ENCODE measurements around the gene SERAC1. TPM values are rescaled to one million over a fixed set of nuclear protein-coding genes. Genes with fewer than 3 reads are reported as not detected.

Gene SERAC1
- polyA plus RNA-seq, 3 donors = 4.3 to 5.1 (median 4.4) TPM

DNA sequence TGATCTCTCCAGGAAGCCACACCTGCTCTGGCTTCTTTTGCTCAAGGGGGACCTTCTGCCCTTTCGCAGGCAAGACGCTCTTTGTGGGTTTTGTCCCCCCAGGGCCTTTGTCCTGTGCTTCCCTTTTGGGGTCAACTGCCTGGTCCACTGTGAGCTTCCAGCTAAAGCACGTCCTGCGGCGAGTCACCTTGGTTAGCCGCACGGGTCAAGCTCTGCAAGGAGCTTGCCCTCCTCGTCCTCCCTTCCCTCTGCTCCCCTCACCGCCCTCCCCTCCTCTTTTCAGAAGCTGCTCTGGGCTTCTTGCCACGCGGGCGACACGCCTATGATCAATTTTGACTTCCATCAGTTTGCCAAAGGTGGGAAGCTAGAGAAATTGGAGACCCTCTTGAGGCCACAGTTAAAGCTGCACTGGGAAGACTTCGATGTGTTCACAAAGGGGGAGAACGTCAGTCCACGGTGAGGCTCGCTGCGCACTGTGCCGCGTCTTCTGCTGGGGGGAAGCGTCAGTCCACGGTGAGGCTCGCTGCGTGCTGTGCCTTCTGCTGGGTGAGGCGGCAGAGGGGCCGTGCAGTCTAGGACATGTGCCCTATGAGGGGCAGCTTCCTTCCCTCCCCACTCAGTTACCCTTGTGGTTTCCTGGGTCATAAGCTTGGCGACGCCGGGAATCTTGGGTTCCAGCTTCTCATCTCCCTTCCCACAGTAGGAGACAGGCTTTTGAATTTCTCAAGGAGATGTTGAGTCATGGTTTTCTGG is 106.2 kb downstream of the SERAC1 start:
- intact Hi-C loops (cut with micrococcal nuclease) = no loop called here
- no peaks in the 10 kb centered on the region for H3K27me3 ChIP-seq (ENCODE audit: control insufficient read depth in 2 of 2, insufficient read depth in 2 of 2, low read length in 2 of 2)
- H3K4me2 ChIP-seq (replicated peaks; ENCODE audit: extremely low read depth, low read length, poor library complexity, severe bottlenecking) = no peak overlapping the region
- no peak overlapping the region for H2AFZ ChIP-seq (ENCODE audit: insufficient read depth, low read depth, low read length, poor library complexity, severe bottlenecking)
- no peaks in the 10 kb centered on the region for H4K20me1 ChIP-seq (ENCODE audit: insufficient read depth, low read length)
- no peak overlapping the region for H3K27ac ChIP-seq (ENCODE audit: low read depth in 1 of 2, low read length in 2 of 2)
- no peak for TF ChIP-seq CTCF (IDR thresholded peaks at IDR 0.05)
- peaks cover 0 to 2% of the 10 kb centered on the region in 2 donors for H3K9me3 ChIP-seq (replicated peaks in 1 of 2; ENCODE audit: control insufficient read depth in 1 of 2, insufficient read depth in 1 of 2, low read length in 2 of 2)
- no peak for DNase-seq
- Mint-ChIP-seq H3K27me3 (ENCODE audit: low read depth in 3 of 3) (peaks cover 0 to 2% (median 0%) of the 10 kb centered on the region in 3 donors), H3K27ac (peak overlapping the region in 2 of 7 donors; percentile 45 to 66), H3K4me1 (peaks cover 28% of the 10 kb centered on the region), H3K9me3 (peaks cover 0 to 9% (median 4%) of the 10 kb centered on the region in 7 donors), H3K4me3 (no peak overlapping the region), H3K36me3 (peaks cover 0 to 9% of the 10 kb centered on the region in 2 donors)
- no peaks in the 10 kb centered on the region for H3K79me2 ChIP-seq (ENCODE audit: insufficient read depth, low read length)
- no peaks in the 10 kb centered on the region for H3K36me3 ChIP-seq (replicated peaks in 1 of 2; ENCODE audit: control insufficient read depth in 1 of 2, insufficient read depth in 2 of 2, low read length in 2 of 2)
- no peak overlapping the region for H3K9ac ChIP-seq (ENCODE audit: insufficient read depth, low read length, poor library complexity, severe bottlenecking)
- H3K4me1 ChIP-seq (ENCODE audit: control insufficient read depth in 1 of 2, insufficient read depth in 2 of 2, low read length in 2 of 2) = peaks cover 38 to 40% of the 10 kb centered on the region in 2 donors
- no peak overlapping the region for H3K4me3 ChIP-seq (replicated peaks in 1 of 3; ENCODE audit: low read depth in 2 of 3, low read length in 3 of 3)
- WGBS (ENCODE audit: insufficient coverage) = 87% methylated on average over 24 of the region's 29 CpGs

DNA sequence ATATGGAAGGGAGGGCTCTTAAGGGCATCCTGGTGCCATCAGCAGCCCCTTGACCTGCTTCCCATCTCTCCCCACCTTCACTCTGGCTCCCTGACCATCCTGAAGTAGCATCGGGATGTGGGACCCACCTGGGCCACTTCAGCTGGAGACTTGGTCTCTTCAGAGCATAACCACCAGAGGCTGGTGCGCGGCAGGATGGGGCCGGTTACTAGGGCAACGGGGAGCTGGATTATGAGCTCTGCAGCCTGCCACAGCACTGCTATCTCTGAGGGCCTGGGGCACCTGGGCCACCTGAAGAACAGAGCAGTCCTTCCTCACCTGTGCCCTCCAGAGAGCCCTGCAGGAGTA is 106.7 kb downstream of the SERAC1 start:
- no peak for DNase-seq
- Mint-ChIP-seq H3K36me3 (peaks cover 0 to 4% of the 10 kb centered on the region in 2 donors), H3K27ac (peak overlapping the region in 2 of 7 donors; percentile 50 to 52), H3K9me3 (peaks cover 0 to 9% (median 4%) of the 10 kb centered on the region in 7 donors), H3K4me3 (no peak overlapping the region), H3K27me3 (ENCODE audit: low read depth in 3 of 3) (peaks cover 0 to 2% (median 0%) of the 10 kb centered on the region in 3 donors), H3K4me1 (peaks cover 31% of the 10 kb centered on the region)
- Histone ChIP-seq H3K4me3 (replicated peaks in 1 of 3; ENCODE audit: low read depth in 2 of 3, low read length in 3 of 3) (no peak overlapping the region), H4K20me1 (ENCODE audit: insufficient read depth, low read length) (no peaks in the 10 kb centered on the region), H3K4me2 (replicated peaks; ENCODE audit: extremely low read depth, low read length, poor library complexity, severe bottlenecking) (no peak overlapping the region), H3K27me3 (ENCODE audit: control insufficient read depth in 2 of 2, insufficient read depth in 2 of 2, low read length in 2 of 2) (no peaks in the 10 kb centered on the region), H3K9me3 (replicated peaks in 1 of 2; ENCODE audit: control insufficient read depth in 1 of 2, insufficient read depth in 1 of 2, low read length in 2 of 2) (peaks cover 0 to 2% of the 10 kb centered on the region in 2 donors), H2AFZ (ENCODE audit: insufficient read depth, low read depth, low read length, poor library complexity, severe bottlenecking) (no peak overlapping the region), H3K9ac (ENCODE audit: insufficient read depth, low read length, poor library complexity, severe bottlenecking) (no peak overlapping the region), H3K36me3 (replicated peaks in 1 of 2; ENCODE audit: control insufficient read depth in 1 of 2, insufficient read depth in 2 of 2, low read length in 2 of 2) (no peaks in the 10 kb centered on the region), H3K4me1 (ENCODE audit: control insufficient read depth in 1 of 2, insufficient read depth in 2 of 2, low read length in 2 of 2) (peaks cover 40 to 42% of the 10 kb centered on the region in 2 donors), H3K27ac (ENCODE audit: low read depth in 1 of 2, low read length in 2 of 2) (no peak overlapping the region), H3K79me2 (ENCODE audit: insufficient read depth, low read length) (no peaks in the 10 kb centered on the region)
- no peak for TF ChIP-seq CTCF (IDR thresholded peaks at IDR 0.05)
- 100% methylated on average over 5 of the region's 5 CpGs for WGBS (ENCODE audit: insufficient coverage)
- intact Hi-C loops (cut with micrococcal nuclease) = no loop called here

All from CD14-positive monocyte (primary cell).